Stimulated activated CD4-positive, alpha-beta T cell treated with anti-CD3 and anti-CD28 coated beads, Interleukin-1b, Interleukin-23, amount 100 ng/mL, for 4 hours (primary cell): ENCODE data around the gene RCOR1.
"Not testable (repeated sequence)": the region's sequence is repeated elsewhere in the genome, so short reads cannot be mapped to it uniquely, and the experiment has no call there.

Experiments
- DNase-seq, 2 donors: peaks; one replicate each; pipeline ENCODE4 v3.0.0-alpha.2; 2020; ENCODE audit warnings: low read depth in 2 of 2

The RCOR1 gene

GRCh38 chr14:102750376-102750775 is 157.9 kb downstream of the RCOR1 start:
- DNase-seq: no peak

- no peak for DNase-seq
These were observed 158.6 kb downstream of the RCOR1 start for GRCh38 chr14:102751088-102751487.

GRCh38 chr14:102752239-102752847 is 159.9 kb downstream of the RCOR1 start:
- DNase-seq: no peak

- no peak for DNase-seq
These were observed 162.2 kb downstream of the RCOR1 start for GRCh38 chr14:102754370-102755262.

- DNase-seq: no peak
These were observed 165.2 kb downstream of the RCOR1 start for GRCh38 chr14:102757646-102758045.

GRCh38 chr14:102758087-102758486 is 165.6 kb downstream of the RCOR1 start:
- no peak for DNase-seq

GRCh38 chr14:102759456-102760187 is 167.2 kb downstream of the RCOR1 start:
- DNase-seq: no peak

- no peak for DNase-seq
These were observed 168.2 kb downstream of the RCOR1 start for GRCh38 chr14:102760496-102761193.

GRCh38 chr14:102761206-102761605 is 168.8 kb downstream of the RCOR1 start:
- DNase-seq: no peak

GRCh38 chr14:102764220-102764671 is 171.8 kb downstream of the RCOR1 start:
- DNase-seq: no peak

GRCh38 chr14:102765770-102766169 is 173.3 kb downstream of the RCOR1 start:
- not testable (repeated sequence) for DNase-seq

GRCh38 chr14:102768223-102769048 is 176.0 kb downstream of the RCOR1 start:
- DNase-seq: no peak

GRCh38 chr14:102769049-102769327 is 176.5 kb downstream of the RCOR1 start:
- DNase-seq: no peak

- DNase-seq: no peak
These were observed 178.0 kb downstream of the RCOR1 start for GRCh38 chr14:102770147-102771123.

GRCh38 chr14:102771144-102771543 is 178.7 kb downstream of the RCOR1 start:
- DNase-seq: no peak

- no peak for DNase-seq
These were observed 180.5 kb downstream of the RCOR1 start for GRCh38 chr14:102772781-102773570.

- peak; percentile 20 to 45 for DNase-seq
These were observed 182.1 kb downstream of the RCOR1 start for GRCh38 chr14:102774391-102775153.
